ENCODE data around the gene TAF1L. TPM values are rescaled to one million over a fixed set of nuclear protein-coding genes. Genes with fewer than 3 reads are reported as not detected.

Gene TAF1L
- total RNA-seq, 1 experiment from 2014 or later: not detected

- no peaks in the 10 kb centered on the region for H3K4me1 ChIP-seq (ENCODE audit: control insufficient read depth, insufficient read depth, low read length)
- CTCF ChIA-PET: no interaction called here
- in situ Hi-C loops (cut with HindIII; ENCODE audit: low pct_unique_long_range_greater_than_20kb, low sequenced_read_pairs): no loop called here
- H3K27me3 ChIP-seq (ENCODE audit: control insufficient read depth, insufficient read depth, low read length): peaks cover 2% of the 10 kb centered on the region
- intact Hi-C loops (cut with micrococcal nuclease; ENCODE audit: unreplicated experiment): no loop called here
- H3K27ac ChIP-seq (ENCODE audit: low read length): no peak overlapping the region
- H3K9me3 ChIP-seq (ENCODE audit: control insufficient read depth, insufficient read depth, low read depth, low read length): no peaks in the 10 kb centered on the region
- TF ChIP-seq TCF7L2 (IDR thresholded peaks at IDR 0.05; ENCODE audit: low read depth, low read length): no peak
- no peak for TF ChIP-seq SIN3A (IDR thresholded peaks at IDR 0.05; ENCODE audit: borderline replicate concordance, insufficient read depth, low read depth, low read length)
- TF ChIP-seq REST (IDR thresholded peaks at IDR 0.05; ENCODE audit: insufficient read depth in 1 of 2, low read depth in 2 of 2, low read length in 1 of 2): no peak
- TF ChIP-seq, protein P1, sequence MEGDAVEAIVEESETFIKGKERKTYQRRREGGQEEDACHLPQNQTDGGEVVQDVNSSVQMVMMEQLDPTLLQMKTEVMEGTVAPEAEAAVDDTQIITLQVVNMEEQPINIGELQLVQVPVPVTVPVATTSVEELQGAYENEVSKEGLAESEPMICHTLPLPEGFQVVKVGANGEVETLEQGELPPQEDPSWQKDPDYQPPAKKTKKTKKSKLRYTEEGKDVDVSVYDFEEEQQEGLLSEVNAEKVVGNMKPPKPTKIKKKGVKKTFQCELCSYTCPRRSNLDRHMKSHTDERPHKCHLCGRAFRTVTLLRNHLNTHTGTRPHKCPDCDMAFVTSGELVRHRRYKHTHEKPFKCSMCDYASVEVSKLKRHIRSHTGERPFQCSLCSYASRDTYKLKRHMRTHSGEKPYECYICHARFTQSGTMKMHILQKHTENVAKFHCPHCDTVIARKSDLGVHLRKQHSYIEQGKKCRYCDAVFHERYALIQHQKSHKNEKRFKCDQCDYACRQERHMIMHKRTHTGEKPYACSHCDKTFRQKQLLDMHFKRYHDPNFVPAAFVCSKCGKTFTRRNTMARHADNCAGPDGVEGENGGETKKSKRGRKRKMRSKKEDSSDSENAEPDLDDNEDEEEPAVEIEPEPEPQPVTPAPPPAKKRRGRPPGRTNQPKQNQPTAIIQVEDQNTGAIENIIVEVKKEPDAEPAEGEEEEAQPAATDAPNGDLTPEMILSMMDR (IDR thresholded peaks at IDR 0.05): no peak
- no peak for TF ChIP-seq POLR2AphosphoS5 (IDR thresholded peaks at IDR 0.05; ENCODE audit: low read depth, low read length)
- H3K36me3 ChIP-seq (ENCODE audit: control insufficient read depth, insufficient read depth, low read length): no peaks in the 10 kb centered on the region
- BruUV-seq (replicated peaks): no TSS peak
- no peak for DNase-seq (ENCODE audit: low read depth, low spot score)
- POLR2A ChIA-PET: no interaction called here
- H3K4me3 ChIP-seq (ENCODE audit: low read depth in 2 of 2, low read length in 2 of 2): no peak overlapping the region
- no peak for ATAC-seq
Measured at GRCh38 chr9:32618261-32618660, 17.2 kb downstream of the TAF1L start.

GRCh38 chr9:32606811-32607210 lies 28.7 kb downstream of the TAF1L start:
- Histone ChIP-seq H3K36me3 (ENCODE audit: control insufficient read depth, insufficient read depth, low read length) (no peaks in the 10 kb centered on the region), H3K27me3 (ENCODE audit: control insufficient read depth, insufficient read depth, low read length) (no peaks in the 10 kb centered on the region), H3K4me3 (ENCODE audit: low read depth in 2 of 2, low read length in 2 of 2) (no peak overlapping the region), H3K27ac (ENCODE audit: low read length) (no peak overlapping the region), H3K9me3 (ENCODE audit: control insufficient read depth, insufficient read depth, low read depth, low read length) (no peaks in the 10 kb centered on the region), H3K4me1 (ENCODE audit: control insufficient read depth, insufficient read depth, low read length) (0 out of 2 replicates have a peak, but pooled peaks cover 3% of the 10 kb centered on the region)
- BruUV-seq (replicated peaks): no TSS peak
- DNase-seq (ENCODE audit: low read depth, low spot score) (no peak), ATAC-seq (no peak)
- ChIA-PET POLR2A (no interaction called here), CTCF (no interaction called here)
- intact Hi-C loops (cut with micrococcal nuclease; ENCODE audit: unreplicated experiment) (no loop called here), in situ Hi-C loops (cut with HindIII; ENCODE audit: low pct_unique_long_range_greater_than_20kb, low sequenced_read_pairs) (no loop called here)
- TF ChIP-seq POLR2AphosphoS5 (IDR thresholded peaks at IDR 0.05; ENCODE audit: low read depth, low read length) (no peak), SIN3A (IDR thresholded peaks at IDR 0.05; ENCODE audit: borderline replicate concordance, insufficient read depth, low read depth, low read length) (no peak), TCF7L2 (IDR thresholded peaks at IDR 0.05; ENCODE audit: low read depth, low read length) (no peak), REST (IDR thresholded peaks at IDR 0.05; ENCODE audit: insufficient read depth in 1 of 2, low read depth in 2 of 2, low read length in 1 of 2) (no peak)
- TF ChIP-seq, protein P1 (IDR thresholded peaks at IDR 0.05): no peak

Data from Panc1 (cell line).